WTC11 (cell line): Measurements from ENCODE around the gene PIP5K1A.

Experiments used
- CTCF ChIP-seq: fragments of 200-600 bp; IDR thresholded peaks from 2 replicates; pipeline ENCODE4 v1.8.0; 2022; ENCODE audit warnings: antibody characterized with exemption
- NFYB ChIP-seq: sonication (generic); formaldehyde crosslinking; conservative IDR thresholded peaks from 2 replicates; pipeline ENCODE4 v1.8.0; 2022; ENCODE audit warnings: low read depth, missing genetic modification reagents
- SMAD4 ChIP-seq: sonication (generic); formaldehyde crosslinking; IDR thresholded peaks from 2 replicates; pipeline ENCODE4 v1.8.0; 2022; ENCODE audit warnings: mild to moderate bottlenecking, missing genetic modification reagents
- SP1 ChIP-seq: sonication (generic); formaldehyde crosslinking; conservative IDR thresholded peaks from 2 replicates; pipeline ENCODE4 v1.8.1; 2022; ENCODE audit warnings: missing genetic modification reagents

GRCh38 chr1:151156515-151156819 is 41.9 kb upstream of the PIP5K1A start, which contains the start of gene TNFAIP8L2:
- TF ChIP-seq NFYB (CRISPR knock-in tag) (no peak), SMAD4 (CRISPR knock-in tag) (no peak), CTCF (no peak), SP1 (CRISPR knock-in tag) (no peak)
